ENCODE measurements around the gene ADGRG6. TPM values are rescaled to one million over a fixed set of nuclear protein-coding genes. Genes with fewer than 3 reads are reported as not detected.

ADGRG6 gene
- total and polyA plus RNA-seq, 2 of the 8 experiments (the other 6 are each of a cell fraction or from before 2014, with no cell fraction given) = 1.1 to 6.2 TPM

DNA sequence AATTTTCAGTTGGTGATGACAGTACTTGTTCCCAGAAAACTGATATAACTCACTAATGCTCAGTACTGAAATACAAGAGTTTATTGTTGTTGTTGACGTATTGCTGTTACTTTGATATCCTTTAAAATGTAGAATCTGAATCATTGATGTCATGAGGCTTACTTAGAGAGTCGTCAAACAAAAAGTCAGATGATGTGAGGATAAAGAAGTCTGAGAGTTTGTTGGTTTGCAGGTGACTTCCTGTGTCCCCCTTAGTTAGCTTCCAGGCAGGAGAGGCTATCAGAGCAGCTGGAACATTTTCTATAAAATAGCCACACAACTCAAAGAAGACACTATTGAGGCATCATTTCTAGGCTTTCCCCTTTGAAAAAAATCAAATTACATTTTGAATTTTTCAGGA lies 97.9 kb downstream of the ADGRG6 start:
- H4K20me1 ChIP-seq (replicated peaks in 1 of 2; ENCODE audit: control insufficient read depth in 1 of 2, insufficient read depth in 2 of 2, low read length in 2 of 2) = no peaks in the 10 kb centered on the region
- no peak overlapping the region for H3K4me3 ChIP-seq (ENCODE audit: extremely low read depth in 1 of 4, insufficient read depth in 2 of 4, low read depth in 3 of 4, low read length in 4 of 4)
- no peak overlapping the region for H4K91ac ChIP-seq (replicated peaks; ENCODE audit: insufficient read length, low read length)
- no peak overlapping the region for H2BK120ac ChIP-seq (replicated peaks; ENCODE audit: low read depth, low read length)
- no peak overlapping the region for H3K27ac ChIP-seq (ENCODE audit: low read depth, low read length)
- no peak overlapping the region for H4K8ac ChIP-seq (ENCODE audit: extremely low read depth, insufficient read depth, low read length)
- FAIRE-seq (no peak), DNase-seq (ENCODE audit: low read depth in 1 of 2, low spot score in 2 of 2) (no peak)
- no peaks in the 10 kb centered on the region for H3K27me3 ChIP-seq (replicated peaks in 1 of 4; ENCODE audit: control insufficient read depth in 3 of 4, extremely low read depth in 1 of 4, insufficient read depth in 3 of 4, low read length in 3 of 4)
- no peak overlapping the region for H2BK5ac ChIP-seq (ENCODE audit: low read depth, low read length)
- no peak overlapping the region for H3K4ac ChIP-seq (replicated peaks; ENCODE audit: insufficient read length, low read depth, low read length)
- H3K56ac ChIP-seq (replicated peaks; ENCODE audit: insufficient read length, low read depth, low read length) = no peak overlapping the region
- H3K36me3 ChIP-seq (ENCODE audit: control insufficient read depth in 2 of 4, insufficient read depth in 4 of 4, low read length in 3 of 4) = no peaks in the 10 kb centered on the region
- 85% methylated on average over 2 of the region's 2 CpGs; no CpG with 5 or more reads in 1 of the 2 experiments for WGBS, 2 experiments (ENCODE audit: extremely low coverage in 1 of 2, insufficient coverage in 1 of 2, insufficient read length in 1 of 2, insufficient replicate concordance in 2 of 2, low coverage in 1 of 2, low lambda C conversion rate in 2 of 2, missing lambda C conversion rate in 1 of 2)
- CTCF ChIA-PET (ENCODE audit: partially characterized antibody) = no interaction called here
- POLR2A ChIA-PET (ENCODE audit: partially characterized antibody) = no interaction called here
- no peaks in the 10 kb centered on the region for H3K79me1 ChIP-seq (ENCODE audit: low read depth, low read length)
- no peak overlapping the region for H2AFZ ChIP-seq (ENCODE audit: low read length)
- no peak overlapping the region for H3K18ac ChIP-seq (ENCODE audit: extremely low read depth, low read length)
- no peak for TF ChIP-seq MAFK (IDR thresholded peaks at IDR 0.05; ENCODE audit: low read depth, low read length)
- TF ChIP-seq TEAD4 (IDR thresholded peaks at IDR 0.05; ENCODE audit: low read depth, low read length) = no peak
- no peak for TF ChIP-seq SP1 (IDR thresholded peaks at IDR 0.05; ENCODE audit: low read depth, low read length)
- TF ChIP-seq GTF2F1 (IDR thresholded peaks at IDR 0.05; ENCODE audit: borderline replicate concordance, low read depth, low read length) = no peak
- no peak for TF ChIP-seq TAF1 (IDR thresholded peaks at IDR 0.05; ENCODE audit: low read depth, low read length)
- TF ChIP-seq TBP (IDR thresholded peaks at IDR 0.05; ENCODE audit: low read depth, low read length) = no peak
- no peak for TF ChIP-seq JUND (IDR thresholded peaks at IDR 0.05; ENCODE audit: low read length)
- no peaks in the 10 kb centered on the region for H3K23me2 ChIP-seq (ENCODE audit: low read depth, low read length)
- peaks cover 3 to 7% (median 5%) of the 10 kb centered on the region in 4 experiments; a peak in 4 of 7 replicates for H3K4me1 ChIP-seq (replicated peaks in 1 of 4; ENCODE audit: control insufficient read depth in 3 of 4, insufficient read depth in 4 of 4, low read length in 3 of 4)
- H3K4me2 ChIP-seq (ENCODE audit: insufficient read depth in 1 of 2, low read depth in 2 of 2, low read length in 2 of 2) = no peak overlapping the region
- H3K79me2 ChIP-seq (ENCODE audit: control insufficient read depth in 1 of 2, insufficient read depth in 2 of 2, low read length in 2 of 2) = no peaks in the 10 kb centered on the region
- H3K9ac ChIP-seq (replicated peaks in 1 of 4; ENCODE audit: extremely low read depth in 1 of 4, low read depth in 3 of 4, low read length in 3 of 4) = no peak overlapping the region
- H2BK12ac ChIP-seq (ENCODE audit: low read depth, low read length) = no peak overlapping the region
- no peak overlapping the region for H2AK5ac ChIP-seq (ENCODE audit: low read depth, low read length)
- no peaks in the 10 kb centered on the region for H3K9me3 ChIP-seq (ENCODE audit: insufficient read depth in 2 of 2, low read depth in 1 of 2, low read length in 1 of 2)
- H3K14ac ChIP-seq (ENCODE audit: insufficient read length) = no peak overlapping the region
- H4K5ac ChIP-seq (ENCODE audit: insufficient read length, low read depth, low read length) = no peak overlapping the region
- H2BK15ac ChIP-seq (ENCODE audit: low read length) = no peak overlapping the region
- H2BK20ac ChIP-seq (ENCODE audit: low read length) = no peak overlapping the region
- no peak overlapping the region for H3K23ac ChIP-seq (ENCODE audit: insufficient read length)

All from H1 (cell line).